ENCODE measurements around the gene ZSCAN12. TPM values are rescaled to one million over a fixed set of nuclear protein-coding genes. Genes with fewer than 3 reads are reported as not detected.

The ZSCAN12 gene
- total RNA-seq, 1 experiment from 2014 or later: 1.6 TPM

DNA sequence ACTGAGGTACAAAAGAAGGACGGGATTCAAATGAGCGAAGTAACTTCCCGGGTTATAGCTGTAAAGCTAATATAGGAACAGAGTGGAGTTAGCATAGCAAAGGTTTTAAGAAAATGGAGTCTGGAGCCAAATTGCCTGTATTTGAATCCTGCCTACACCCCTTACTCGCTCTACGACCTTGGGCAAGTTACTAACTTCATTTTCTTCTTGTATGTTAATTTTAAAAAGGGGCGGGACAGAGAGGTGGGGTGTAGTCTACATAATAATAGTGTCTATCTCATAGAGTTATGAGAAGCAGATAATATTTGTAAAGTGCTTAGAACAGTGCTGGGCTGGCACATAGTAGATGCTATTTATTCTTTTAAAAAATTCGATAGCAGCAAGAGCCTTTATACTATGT lies 43.0 kb upstream of the ZSCAN12 start:
- ChIA-PET POLR2A (no interaction called here), CTCF (no interaction called here)

GRCh38 chr6:28436404-28436803 lies 36.9 kb upstream of the ZSCAN12 start:
- peaks cover under 1% of the 10 kb centered on the region for H3K27me3 Mint-ChIP-seq (ENCODE audit: insufficient read depth, unreplicated experiment)
- intact Hi-C loops (cut with micrococcal nuclease; ENCODE audit: unreplicated experiment): no loop called here
- POLR2A ChIA-PET: no interaction called here
- no peak for DNase-seq
- H3K27ac Mint-ChIP-seq (ENCODE audit: unreplicated experiment): no peak overlapping the region
- H3K9me3 Mint-ChIP-seq (ENCODE audit: unreplicated experiment): no peaks in the 10 kb centered on the region
- no peak overlapping the region for H3K4me3 Mint-ChIP-seq (ENCODE audit: unreplicated experiment)
- no peaks in the 10 kb centered on the region for H3K27me3 ChIP-seq (replicated peaks; ENCODE audit: control insufficient read depth, insufficient read depth, low read length)
- no peaks in the 10 kb centered on the region; the same call in 1 of the 2 replicates for H3K4me1 ChIP-seq
- no peak overlapping the region for H3K4me3 ChIP-seq (ENCODE audit: low read depth, low read length)
- CTCF ChIA-PET: no interaction called here
- H3K4me1 Mint-ChIP-seq (ENCODE audit: low read depth, unreplicated experiment): peaks cover 6% of the 10 kb centered on the region
- H3K9me3 ChIP-seq: 0 out of 2 replicates have a peak, but pooled peaks cover 3% of the 10 kb centered on the region
- BruUV-seq (replicated peaks): no TSS peak
- no peaks in the 10 kb centered on the region for H3K36me3 ChIP-seq (ENCODE audit: control insufficient read depth, insufficient read depth, low read length)
- no peaks in the 10 kb centered on the region for H3K36me3 Mint-ChIP-seq (ENCODE audit: insufficient read depth, unreplicated experiment)
- no peak for TF ChIP-seq CTCF (IDR thresholded peaks at IDR 0.05; ENCODE audit: insufficient read depth in 1 of 2, low read depth in 1 of 2, low read length in 1 of 2, severe bottlenecking in 1 of 2, unreplicated experiment in 1 of 2)

More for the DNA sequence above, 43.0 kb upstream of the ZSCAN12 start:
- peaks cover 14% of the 10 kb centered on the region for H3K9me3 Mint-ChIP-seq (ENCODE audit: unreplicated experiment)
- Histone ChIP-seq H3K27me3 (replicated peaks; ENCODE audit: control insufficient read depth, insufficient read depth, low read length) (no peaks in the 10 kb centered on the region), H3K4me3 (ENCODE audit: low read depth, low read length) (no peak overlapping the region), H3K4me1 (no peaks in the 10 kb centered on the region), H3K36me3 (ENCODE audit: control insufficient read depth, insufficient read depth, low read length) (no peaks in the 10 kb centered on the region), H3K9me3 (peaks cover 8% of the 10 kb centered on the region; the same call in 1 of the 2 replicates)
- TF ChIP-seq CTCF (IDR thresholded peaks at IDR 0.05; ENCODE audit: insufficient read depth in 1 of 2, low read depth in 1 of 2, low read length in 1 of 2, severe bottlenecking in 1 of 2, unreplicated experiment in 1 of 2): no peak
- H3K4me3 Mint-ChIP-seq (ENCODE audit: unreplicated experiment): no peak overlapping the region
- no peak for DNase-seq
- H3K27me3 Mint-ChIP-seq (ENCODE audit: insufficient read depth, unreplicated experiment): peaks cover 8% of the 10 kb centered on the region
- H3K27ac Mint-ChIP-seq (ENCODE audit: unreplicated experiment): no peak overlapping the region
- intact Hi-C loops (cut with micrococcal nuclease; ENCODE audit: unreplicated experiment): no loop called here
- H3K36me3 Mint-ChIP-seq (ENCODE audit: insufficient read depth, unreplicated experiment): no peaks in the 10 kb centered on the region
- no TSS peak for BruUV-seq (replicated peaks)
- no peaks in the 10 kb centered on the region for H3K4me1 Mint-ChIP-seq (ENCODE audit: low read depth, unreplicated experiment)

- no peaks in the 10 kb centered on the region for H3K36me3 Mint-ChIP-seq (ENCODE audit: insufficient read depth, unreplicated experiment)
- POLR2A ChIA-PET: no interaction called here
Measured at GRCh38 chr6:28433119-28433518, 33.6 kb upstream of the ZSCAN12 start.

More at GRCh38 chr6:28433119-28433518, 33.6 kb upstream of the ZSCAN12 start:
- intact Hi-C loops (cut with micrococcal nuclease; ENCODE audit: unreplicated experiment): no loop called here
- no peak for DNase-seq
- no TSS peak for BruUV-seq (replicated peaks)
- no peaks in the 10 kb centered on the region for H3K36me3 ChIP-seq (ENCODE audit: control insufficient read depth, insufficient read depth, low read length)
- H3K9me3 ChIP-seq: no peaks in the 10 kb centered on the region
- H3K27me3 ChIP-seq (replicated peaks; ENCODE audit: control insufficient read depth, insufficient read depth, low read length): no peaks in the 10 kb centered on the region
- Mint-ChIP-seq H3K9me3 (ENCODE audit: unreplicated experiment) (no peaks in the 10 kb centered on the region), H3K27ac (ENCODE audit: unreplicated experiment) (no peak overlapping the region), H3K27me3 (ENCODE audit: insufficient read depth, unreplicated experiment) (peaks cover 7% of the 10 kb centered on the region), H3K4me1 (ENCODE audit: low read depth, unreplicated experiment) (peaks cover 6% of the 10 kb centered on the region), H3K4me3 (ENCODE audit: unreplicated experiment) (no peak overlapping the region)
- no peaks in the 10 kb centered on the region; the same call in 1 of the 2 replicates for H3K4me1 ChIP-seq
- no peak overlapping the region for H3K4me3 ChIP-seq (ENCODE audit: low read depth, low read length)
- CTCF ChIA-PET: no interaction called here
- TF ChIP-seq CTCF (IDR thresholded peaks at IDR 0.05; ENCODE audit: insufficient read depth in 1 of 2, low read depth in 1 of 2, low read length in 1 of 2, severe bottlenecking in 1 of 2, unreplicated experiment in 1 of 2): no peak

Measured in Caco-2 (cell line).